NCI-H2029 (cell line): ENCODE results near the gene SPATA13.

ENCODE experiments used
- DNase-seq: peaks from one replicate; lab custom pipeline; 2025; lab: John Stamatoyannopoulos, UW

SPATA13 gene

GRCh38 chr13:24141333-24141910, 19.1 kb upstream of the SPATA13 start:
- no peak for DNase-seq

- DNase-seq, result no peak
These were observed 18.1 kb upstream of the SPATA13 start for GRCh38 chr13:24142453-24142852.

DNA sequence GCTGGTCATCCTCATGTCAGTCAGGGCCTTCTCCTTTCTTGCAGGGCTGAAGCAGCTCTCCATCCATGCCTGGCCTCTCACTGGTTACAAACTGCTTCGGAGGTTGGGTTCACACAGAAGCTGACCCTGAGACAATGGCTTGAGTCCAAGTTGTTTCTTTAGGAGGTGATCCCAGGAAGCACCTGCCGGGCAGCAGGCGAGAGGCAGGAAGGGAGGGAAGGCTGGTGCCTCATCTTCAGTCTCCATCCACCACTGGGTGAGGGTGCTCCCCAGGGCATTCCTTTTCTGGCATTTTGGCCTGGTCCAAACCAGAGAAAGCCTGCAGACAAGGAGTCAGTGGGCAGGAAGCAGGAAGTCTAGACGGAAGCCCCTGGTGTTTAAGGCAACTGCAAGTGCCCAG, 17.6 kb upstream of the SPATA13 start:
- DNase-seq, result no peak

DNA sequence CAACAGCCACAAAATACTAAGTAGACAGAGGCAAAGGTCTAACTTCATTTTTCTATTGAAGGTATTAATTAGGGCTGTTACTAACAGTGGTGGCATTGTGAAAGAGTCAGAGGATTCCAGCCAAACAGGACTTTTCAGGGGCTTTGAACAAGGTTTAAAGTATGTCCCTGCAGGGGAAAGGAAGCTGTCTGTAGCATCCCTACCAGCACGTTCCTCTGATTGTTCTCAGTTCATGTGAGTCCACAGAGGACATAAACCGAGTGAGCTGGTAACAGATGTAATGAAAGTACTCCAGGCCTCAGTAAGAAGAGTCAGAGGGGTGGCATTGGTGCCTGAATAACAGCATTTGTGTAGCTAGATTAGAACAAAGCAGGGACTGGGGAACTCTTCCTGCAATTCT, 15.3 kb upstream of the SPATA13 start:
- DNase-seq, result no peak

GRCh38 chr13:24145674-24146073, 14.8 kb upstream of the SPATA13 start:
- DNase-seq, result no peak

- DNase-seq, result no peak
These were observed 13.5 kb upstream of the SPATA13 start for GRCh38 chr13:24146961-24147569.

DNA sequence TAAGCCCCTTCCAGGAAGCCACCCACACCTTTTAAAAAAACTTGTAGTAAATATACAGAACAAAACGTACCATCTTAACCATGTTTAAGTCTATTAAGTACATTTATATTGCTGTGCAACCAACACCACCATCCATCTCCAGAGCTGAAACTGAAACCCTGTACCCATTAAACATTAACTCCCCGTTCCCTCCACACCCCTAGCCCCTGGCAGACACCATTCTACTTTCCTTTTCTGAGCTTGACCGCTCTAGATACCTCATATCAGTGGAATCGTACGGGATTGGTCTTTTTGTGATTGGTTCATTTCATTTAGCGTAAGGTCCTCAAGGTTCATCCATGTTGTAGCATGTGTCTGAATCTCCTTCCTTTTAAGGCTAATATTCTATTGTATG, 13.0 kb upstream of the SPATA13 start:
- no peak for DNase-seq

- peak; percentile 60 for DNase-seq
These were observed 11.9 kb upstream of the SPATA13 start for GRCh38 chr13:24148414-24149235.

DNA sequence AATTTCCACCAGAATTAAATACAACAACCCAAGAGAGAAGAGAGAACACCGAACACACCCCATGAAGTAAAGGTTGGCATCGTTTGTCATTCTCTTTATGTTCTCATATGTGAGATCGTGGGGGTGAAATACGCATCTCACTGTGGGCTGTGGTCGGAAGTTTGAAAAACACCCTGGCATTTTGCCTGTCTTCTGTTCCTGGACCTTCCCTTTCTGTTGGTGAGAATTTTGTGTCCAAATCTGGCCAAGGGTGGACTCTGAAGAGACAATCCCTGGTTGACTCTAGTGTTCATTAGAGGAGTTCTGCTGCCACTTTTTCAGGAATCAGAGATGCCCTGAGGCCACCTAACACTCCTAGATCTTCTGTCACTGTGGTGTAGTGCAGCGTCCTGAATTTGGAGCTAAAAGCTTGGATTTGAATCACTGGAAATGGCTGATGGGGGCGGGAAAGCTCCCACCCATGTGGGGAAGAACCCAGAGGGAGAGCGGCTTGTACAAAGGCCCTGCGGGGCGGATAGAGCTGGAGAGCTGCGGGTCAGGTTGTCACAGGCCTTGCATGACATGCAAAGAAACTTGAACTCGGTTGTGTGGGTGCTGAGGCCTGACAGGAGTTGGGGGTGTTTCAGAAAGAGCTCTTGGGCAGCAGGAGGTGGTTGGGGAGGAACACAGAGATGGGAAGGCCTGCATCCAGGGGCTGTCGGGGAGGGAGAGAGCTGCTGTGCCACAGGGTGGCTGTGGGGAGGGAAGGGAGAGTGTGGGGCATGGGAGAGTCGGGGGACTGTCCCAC, 11.1 kb upstream of the SPATA13 start:
- DNase-seq, result no peak

DNA sequence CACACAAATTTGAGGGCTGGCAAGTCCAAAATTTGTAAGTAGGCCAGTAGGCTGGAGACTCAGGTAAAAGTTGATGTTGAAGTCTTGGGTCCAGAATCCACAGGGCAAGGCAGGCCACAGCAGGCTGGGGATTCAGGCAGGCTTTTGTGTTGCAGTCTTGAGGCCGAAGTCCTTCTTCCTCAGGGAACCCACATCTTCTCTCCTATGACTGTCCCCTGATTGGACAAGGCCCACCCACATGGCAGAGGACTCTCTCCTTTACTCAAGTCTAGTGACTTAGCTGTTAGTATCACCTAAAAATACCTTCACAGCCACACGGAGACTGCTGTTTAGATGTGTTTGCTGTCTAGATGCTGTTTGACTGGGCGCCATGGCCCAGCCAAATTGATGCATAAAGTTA, 9.9 kb upstream of the SPATA13 start:
- no peak for DNase-seq

DNA sequence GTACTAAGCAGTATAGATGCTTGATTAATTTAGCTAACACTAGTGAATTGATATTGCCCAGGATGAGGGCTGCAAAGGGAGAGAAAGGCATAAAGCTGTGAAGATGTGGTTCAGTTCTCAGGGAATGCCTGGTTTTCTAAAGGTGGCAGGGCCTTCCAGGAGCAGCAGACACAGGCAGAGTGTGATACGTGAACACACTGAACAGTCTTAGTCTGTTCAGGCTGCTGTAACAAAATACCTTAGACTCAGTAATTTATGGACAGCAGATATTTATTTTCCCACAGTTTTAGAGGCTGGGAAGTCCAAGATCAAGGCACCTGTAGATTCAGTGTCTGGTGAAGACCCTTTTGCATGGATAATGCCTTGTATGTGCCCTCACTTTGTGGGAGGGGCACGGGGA, 8.7 kb upstream of the SPATA13 start:
- DNase-seq, result no peak

GRCh38 chr13:24152292-24153214, 8.0 kb upstream of the SPATA13 start:
- no peak for DNase-seq

DNA sequence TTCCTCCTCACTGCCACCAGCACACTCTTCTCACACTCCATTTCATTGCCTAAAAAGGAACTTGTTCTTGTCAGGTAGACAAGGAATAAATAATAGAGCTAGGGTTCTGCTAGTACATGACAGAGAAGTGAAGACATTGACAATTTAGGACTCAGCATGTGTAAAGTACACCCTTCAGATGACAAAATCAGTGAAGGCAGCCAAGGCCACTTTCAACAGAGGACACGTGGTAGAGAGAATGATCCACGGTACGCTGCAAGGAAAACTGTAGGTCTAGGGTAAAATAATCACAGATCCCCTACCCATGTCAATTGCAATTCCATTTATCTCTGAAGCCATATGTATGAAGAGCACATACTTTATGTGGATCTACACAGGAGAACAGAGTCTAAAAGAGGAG, 7.2 kb upstream of the SPATA13 start:
- no peak for DNase-seq

GRCh38 chr13:24153979-24154701, 6.4 kb upstream of the SPATA13 start:
- peak; percentile 25 for DNase-seq

GRCh38 chr13:24159357-24159756, 1.2 kb upstream of the SPATA13 start:
- no peak for DNase-seq

- DNase-seq, result no peak
These were observed 673 bp downstream of the SPATA13 start for GRCh38 chr13:24161010-24161775.

GRCh38 chr13:24161980-24162525, 1.5 kb downstream of the SPATA13 start:
- no peak for DNase-seq

- no peak for DNase-seq
These were observed 2.1 kb downstream of the SPATA13 start for GRCh38 chr13:24162604-24163003.

DNA sequence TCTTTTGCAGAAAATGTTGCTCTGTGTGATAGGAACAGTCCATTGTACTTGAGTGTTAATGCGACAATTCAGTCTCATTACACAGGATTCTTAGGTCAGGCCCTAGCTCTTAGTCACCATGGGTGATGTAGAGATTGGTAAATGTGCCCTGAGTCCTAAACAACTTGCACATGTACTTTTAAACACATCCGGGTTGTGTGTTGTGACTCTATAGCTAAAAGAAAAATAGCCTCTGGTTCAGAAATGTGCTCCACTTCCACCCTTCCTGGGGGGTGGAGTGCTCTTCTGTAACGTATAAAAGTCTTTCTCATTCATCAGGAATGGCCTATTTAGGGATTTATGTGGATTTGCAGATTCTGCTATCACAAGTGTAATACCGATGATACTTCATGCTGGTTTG, 5.2 kb downstream of the SPATA13 start:
- no peak for DNase-seq

- DNase-seq, result no peak
These were observed 6.0 kb downstream of the SPATA13 start for GRCh38 chr13:24166561-24166960.
